Thymus (tissue), 11 donors: Measurements from ENCODE around the gene TGFB1. TPM values are rescaled to one million over a fixed set of nuclear protein-coding genes. Genes with fewer than 3 reads are reported as not detected.

Experiments
- DNase-seq, 9 donors: peaks; one replicate each; pipeline ENCODE4 v3.0.0-alpha.2; 2013; ENCODE audit warnings: low spot score in 9 of 9, low read depth in 6 of 9, missing footprints in 1 of 9
- H3K27ac ChIP-seq, 2 donors: one replicate each; pipeline ENCODE4 v1.5.1; 2013; ENCODE audit warnings: control low read depth in 1 of 2, low read depth in 1 of 2, low read length in 1 of 2, mild to moderate bottlenecking in 1 of 2, moderate library complexity in 1 of 2
- H3K27me3 ChIP-seq, 2 donors: one replicate each; pipeline ENCODE4 v1.5.1; 2013; ENCODE audit warnings: low read length in 1 of 2; ENCODE audit not compliant: control insufficient read depth in 2 of 2, insufficient read depth in 1 of 2
- H3K36me3 ChIP-seq, 2 donors: one replicate each; pipeline ENCODE4 v1.5.1; 2013; ENCODE audit warnings: low read length in 1 of 2, mild to moderate bottlenecking in 1 of 2, moderate library complexity in 1 of 2; ENCODE audit not compliant: control insufficient read depth in 2 of 2, insufficient read depth in 2 of 2
- H3K4me1 ChIP-seq, 2 donors: one replicate each; pipeline ENCODE4 v1.5.1; 2013; ENCODE audit warnings: low read length in 2 of 2; ENCODE audit not compliant: control insufficient read depth in 2 of 2, insufficient read depth in 2 of 2
- H3K4me3 ChIP-seq, 2 donors: one replicate each; pipeline ENCODE4 v1.5.1; 2013; ENCODE audit warnings: low read length in 2 of 2, control low read depth in 1 of 2, mild to moderate bottlenecking in 1 of 2
- H3K9me3 ChIP-seq, 2 donors: one replicate each; pipeline ENCODE4 v1.5.1; 2013; ENCODE audit warnings: low read length in 1 of 2, mild to moderate bottlenecking in 1 of 2; ENCODE audit not compliant: control insufficient read depth in 2 of 2, insufficient read depth in 1 of 2
- WGBS: extraction: QIAGEN DNeasy Blood & Tissue Kit; methylation state at CpG from one replicate; pipeline ENCODE4 v1.1.7; 2013; 5-methylcytosine and 5-hydroxymethylcytosine counted together
- polyA plus RNA-seq: library from polyadenylated mRNA; stranded (reverse); fragments of 200-250 nt; gene quantifications from one replicate; pipeline ENCODE4 v1.2.3, GENCODE V29; 2013
- total RNA-seq: library from RNA; stranded (reverse); fragments of 120-200 nt; gene quantifications from one replicate; pipeline ENCODE4 v1.2.4, GENCODE V29; 2013
- donor health status: healthy.

Gene TGFB1
- total and polyA plus RNA-seq, 2 donors, result 5.0 to 24.8 TPM

DNA sequence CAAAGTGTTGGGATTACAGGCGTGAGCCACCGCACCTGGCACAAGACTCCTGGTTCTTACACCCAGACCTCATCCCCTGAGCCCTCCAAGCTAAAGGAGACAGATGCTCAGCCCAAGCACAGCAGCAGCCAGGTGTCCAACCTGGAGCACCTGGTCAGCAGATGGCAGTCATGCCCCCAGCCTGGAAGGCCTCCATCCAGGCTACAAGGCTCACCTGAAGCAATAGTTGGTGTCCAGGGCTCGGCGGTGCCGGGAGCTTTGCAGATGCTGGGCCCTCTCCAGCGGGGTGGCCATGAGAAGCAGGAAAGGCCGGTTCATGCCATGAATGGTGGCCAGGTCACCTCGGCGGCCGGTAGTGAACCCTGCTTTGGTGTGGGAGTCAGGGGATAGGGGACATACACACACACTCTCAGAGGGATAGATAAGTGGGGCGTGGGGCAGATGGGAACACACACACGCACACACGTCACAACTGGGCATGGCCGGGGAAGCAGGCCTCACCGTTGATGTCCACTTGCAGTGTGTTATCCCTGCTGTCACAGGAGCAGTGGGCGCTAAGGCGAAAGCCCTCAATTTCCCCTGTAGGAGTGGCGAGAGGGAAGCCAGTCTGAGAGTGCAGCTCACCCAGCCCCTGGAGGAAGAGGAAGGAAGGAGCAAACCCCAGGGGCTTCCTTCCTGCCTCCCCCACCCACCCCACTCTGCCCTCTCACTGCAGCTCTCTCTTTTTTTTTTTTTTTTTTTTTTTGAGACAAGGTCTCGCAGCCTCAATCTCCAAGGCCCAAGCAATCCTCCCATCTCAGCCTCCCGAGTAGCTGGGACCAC, 11.8 kb downstream of the TGFB1 start:
- 91% methylated on average over 20 of the region's 20 CpGs for WGBS
- no peak overlapping the region for H3K27ac ChIP-seq
- H3K9me3 ChIP-seq, result no peaks in the 10 kb centered on the region
- DNase-seq, result peak in 1 of 9 donors; percentile 39
- H3K27me3 ChIP-seq, result no peaks in the 10 kb centered on the region
- no peaks in the 10 kb centered on the region for H3K4me1 ChIP-seq
- H3K4me3 ChIP-seq, result no peak overlapping the region
- H3K36me3 ChIP-seq, result peaks cover 56 to 61% of the 10 kb centered on the region in 2 donors

DNA sequence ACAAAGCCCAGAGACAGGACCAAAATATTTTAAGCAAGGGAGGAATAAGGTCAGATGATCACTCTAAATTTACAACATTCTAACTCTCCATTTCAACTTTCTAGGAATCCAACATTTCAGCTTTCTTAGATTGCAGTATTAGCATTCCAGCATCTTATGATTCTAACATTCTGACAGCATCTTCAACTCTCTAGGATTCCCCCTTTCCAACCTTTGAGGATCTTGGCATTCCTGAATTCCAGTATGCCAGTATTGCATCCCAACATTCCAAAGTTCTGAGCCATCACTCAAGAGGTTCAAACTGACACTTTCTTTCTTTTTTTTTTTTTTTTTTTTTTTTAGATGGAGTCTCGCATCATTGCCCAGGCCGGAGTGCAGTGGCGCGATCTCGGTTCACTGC, 13.8 kb downstream of the TGFB1 start:
- H3K36me3 ChIP-seq, result peaks cover 53 to 61% of the 10 kb centered on the region in 2 donors
- WGBS, result 99% methylated on average over 5 of the region's 5 CpGs

DNA sequence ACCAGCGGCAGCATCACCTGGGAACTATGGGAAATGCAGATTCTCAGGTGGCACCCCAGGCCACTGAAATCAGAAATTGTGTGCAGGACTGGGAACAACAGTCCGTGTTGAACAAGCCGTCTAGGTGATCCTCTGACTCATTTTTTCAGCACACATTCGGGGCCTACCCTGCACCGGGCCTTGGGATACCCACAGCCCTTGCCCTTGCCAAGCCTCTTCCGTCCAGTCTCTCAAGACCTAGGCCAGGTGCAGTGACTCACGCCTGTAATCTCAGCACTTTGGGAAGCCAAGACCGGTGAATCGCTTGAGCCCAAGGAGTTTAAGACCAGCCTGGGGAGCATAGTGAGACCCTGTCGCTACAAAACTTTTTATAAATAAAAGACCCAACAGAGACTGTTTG, 18.3 kb downstream of the TGFB1 start:
- Histone ChIP-seq H3K9me3 (no peaks in the 10 kb centered on the region), H3K27me3 (no peaks in the 10 kb centered on the region), H3K4me3 (no peak overlapping the region), H3K4me1 (peaks cover 0 to 4% of the 10 kb centered on the region in 2 donors), H3K36me3 (peaks cover 43 to 47% of the 10 kb centered on the region in 2 donors), H3K27ac (no peak overlapping the region)
- 98% methylated on average over 10 of the region's 10 CpGs for WGBS
- DNase-seq, result no peak

More for the DNA sequence above, 13.8 kb downstream of the TGFB1 start:
- H3K4me1 ChIP-seq, result peaks cover 0 to 4% of the 10 kb centered on the region in 2 donors
- H3K27ac ChIP-seq, result no peak overlapping the region
- H3K9me3 ChIP-seq, result no peaks in the 10 kb centered on the region
- H3K27me3 ChIP-seq, result no peaks in the 10 kb centered on the region
- no peak for DNase-seq
- no peak overlapping the region for H3K4me3 ChIP-seq

DNA sequence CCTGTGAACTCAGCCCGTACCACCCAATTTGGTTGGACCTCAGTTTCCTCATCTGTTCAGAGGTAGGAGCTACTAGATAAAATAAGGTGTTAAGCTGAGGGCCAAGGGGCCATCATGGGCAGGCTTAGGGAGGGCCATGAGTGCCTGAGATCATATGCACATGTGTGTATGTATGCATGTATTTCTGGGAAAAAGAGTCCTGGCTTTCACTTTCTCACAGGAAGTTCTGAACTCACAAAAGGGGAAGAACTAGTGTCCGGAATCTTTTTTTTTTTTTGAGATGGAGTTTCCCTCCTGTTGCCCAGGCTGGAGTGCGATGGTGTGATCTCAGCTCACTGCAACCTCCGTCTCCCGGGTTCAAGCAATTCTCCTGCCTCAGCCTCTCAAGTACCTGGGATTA, 18.9 kb downstream of the TGFB1 start:
- Histone ChIP-seq H3K27ac (no peak overlapping the region), H3K27me3 (no peaks in the 10 kb centered on the region), H3K36me3 (peaks cover 38 to 46% of the 10 kb centered on the region in 2 donors), H3K9me3 (no peaks in the 10 kb centered on the region), H3K4me1 (peaks cover 0 to 4% of the 10 kb centered on the region in 2 donors), H3K4me3 (no peak overlapping the region)
- 52% methylated on average over 5 of the region's 5 CpGs for WGBS
- no peak for DNase-seq

DNA sequence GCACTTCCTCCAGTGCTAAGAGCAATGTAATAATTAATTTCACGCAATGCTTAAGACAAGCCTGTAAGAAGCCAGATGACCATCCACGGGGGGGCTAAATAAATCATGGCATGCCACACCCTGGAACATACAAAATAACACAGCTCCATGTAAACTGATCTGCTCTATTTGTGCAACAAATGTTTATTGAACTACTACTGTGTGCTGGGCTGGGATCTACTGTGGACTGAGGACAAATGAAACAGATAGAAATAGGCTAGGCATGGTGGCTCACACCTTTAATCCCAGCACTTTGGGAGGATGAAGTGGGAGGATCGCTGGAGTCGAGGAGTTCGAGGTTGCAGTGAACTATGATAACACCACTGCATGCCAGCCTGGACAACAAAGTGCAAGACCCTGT, 21.3 kb downstream of the TGFB1 start:
- no peaks in the 10 kb centered on the region for H3K27me3 ChIP-seq
- no peak overlapping the region for H3K4me3 ChIP-seq
- no peaks in the 10 kb centered on the region for H3K9me3 ChIP-seq
- H3K27ac ChIP-seq, result no peak overlapping the region
- 96% methylated on average over 5 of the region's 5 CpGs for WGBS
- DNase-seq, result no peak
- peaks cover 39 to 52% of the 10 kb centered on the region in 2 donors for H3K36me3 ChIP-seq
- peaks cover 10 to 18% of the 10 kb centered on the region in 2 donors for H3K4me1 ChIP-seq

DNA sequence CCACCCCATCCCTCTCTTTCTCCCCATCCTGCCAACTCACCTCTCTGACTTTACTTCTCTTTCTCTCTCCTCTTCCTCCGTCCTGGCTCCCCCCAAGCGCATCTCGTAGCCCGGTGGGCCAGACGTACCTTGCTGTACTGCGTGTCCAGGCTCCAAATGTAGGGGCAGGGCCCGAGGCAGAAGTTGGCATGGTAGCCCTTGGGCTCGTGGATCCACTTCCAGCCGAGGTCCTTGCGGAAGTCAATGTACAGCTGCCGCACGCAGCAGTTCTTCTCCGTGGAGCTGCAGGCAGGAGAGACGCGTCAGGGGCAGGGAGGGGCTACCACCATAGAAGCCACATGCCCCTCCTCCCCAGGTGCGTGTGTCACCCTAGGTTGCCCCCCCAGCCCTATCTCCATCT, 21.7 kb downstream of the TGFB1 start:
- Histone ChIP-seq H3K4me3 (no peak overlapping the region), H3K9me3 (no peaks in the 10 kb centered on the region), H3K27ac (no peak overlapping the region), H3K27me3 (no peaks in the 10 kb centered on the region), H3K4me1 (peaks cover 15 to 23% of the 10 kb centered on the region in 2 donors), H3K36me3 (peaks cover 38 to 52% of the 10 kb centered on the region in 2 donors)
- no peak for DNase-seq
- WGBS, result 96% methylated on average over 16 of the region's 16 CpGs

DNA sequence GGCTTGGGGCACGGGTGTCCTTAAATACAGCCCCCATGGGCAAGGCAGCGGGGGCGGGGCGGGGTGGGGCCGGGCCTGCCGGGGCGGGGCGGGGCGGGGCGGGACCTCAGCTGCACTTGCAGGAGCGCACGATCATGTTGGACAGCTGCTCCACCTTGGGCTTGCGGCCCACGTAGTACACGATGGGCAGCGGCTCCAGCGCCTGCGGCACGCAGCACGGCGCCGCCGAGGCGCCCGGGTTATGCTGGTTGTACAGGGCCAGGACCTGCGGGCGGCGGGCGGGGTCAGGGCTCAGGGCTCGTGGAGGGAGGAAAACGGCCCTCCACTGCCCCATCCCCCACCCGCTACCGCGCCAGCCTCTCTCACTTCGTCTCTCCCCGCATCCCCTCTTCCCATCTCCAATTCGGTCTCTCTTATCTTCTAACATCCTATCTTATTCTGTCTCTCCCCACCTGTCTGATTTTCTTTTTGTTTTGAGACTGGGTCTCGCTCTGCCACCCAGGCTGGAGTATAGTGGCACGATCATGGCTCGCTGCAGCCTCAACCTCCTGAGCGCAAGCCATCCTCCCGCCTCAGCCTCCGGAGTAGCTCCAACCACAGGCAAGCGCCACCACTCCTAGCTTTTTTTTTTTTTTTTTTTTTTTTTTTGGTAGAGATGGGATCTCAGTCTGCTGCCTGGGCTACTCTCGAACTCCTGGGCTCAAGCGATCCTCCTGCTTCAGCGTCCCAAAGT, 22.6 kb downstream of the TGFB1 start:
- no peak overlapping the region for H3K4me3 ChIP-seq
- DNase-seq, result no peak
- H3K36me3 ChIP-seq, result peaks cover 41 to 49% of the 10 kb centered on the region in 2 donors
- H3K27me3 ChIP-seq, result no peaks in the 10 kb centered on the region
- no peak overlapping the region for H3K27ac ChIP-seq
- no peaks in the 10 kb centered on the region for H3K9me3 ChIP-seq
- peaks cover 16 to 32% of the 10 kb centered on the region in 2 donors for H3K4me1 ChIP-seq
- 96% methylated on average over 47 of the region's 47 CpGs for WGBS

DNA sequence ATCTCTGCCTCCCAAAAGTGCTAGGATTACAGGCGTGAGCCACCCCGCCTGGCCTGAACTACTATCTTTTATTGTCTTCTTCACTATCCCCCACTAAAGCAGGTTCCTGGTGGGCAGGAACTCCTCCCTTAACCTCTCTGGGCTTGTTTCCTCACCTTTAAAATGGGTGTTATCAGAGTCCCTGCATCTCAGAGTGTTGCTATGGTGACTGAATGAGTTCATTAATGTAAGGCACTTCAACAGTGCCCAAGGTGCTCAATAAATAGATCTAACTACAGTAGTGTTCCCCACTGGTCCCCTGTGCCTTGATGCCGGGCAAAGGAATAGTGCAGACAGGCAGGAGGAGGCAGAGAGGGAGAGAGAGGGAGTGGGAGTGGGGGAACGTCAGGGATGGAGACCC, 23.2 kb downstream of the TGFB1 start:
- no peak overlapping the region for H3K4me3 ChIP-seq
- peaks cover 38 to 45% of the 10 kb centered on the region in 2 donors for H3K36me3 ChIP-seq
- H3K4me1 ChIP-seq, result peaks cover 16 to 36% of the 10 kb centered on the region in 2 donors
- no peaks in the 10 kb centered on the region for H3K9me3 ChIP-seq
- no peak for DNase-seq
- WGBS, result 98% methylated on average over 4 of the region's 4 CpGs
- no peaks in the 10 kb centered on the region for H3K27me3 ChIP-seq
- no peak overlapping the region for H3K27ac ChIP-seq

DNA sequence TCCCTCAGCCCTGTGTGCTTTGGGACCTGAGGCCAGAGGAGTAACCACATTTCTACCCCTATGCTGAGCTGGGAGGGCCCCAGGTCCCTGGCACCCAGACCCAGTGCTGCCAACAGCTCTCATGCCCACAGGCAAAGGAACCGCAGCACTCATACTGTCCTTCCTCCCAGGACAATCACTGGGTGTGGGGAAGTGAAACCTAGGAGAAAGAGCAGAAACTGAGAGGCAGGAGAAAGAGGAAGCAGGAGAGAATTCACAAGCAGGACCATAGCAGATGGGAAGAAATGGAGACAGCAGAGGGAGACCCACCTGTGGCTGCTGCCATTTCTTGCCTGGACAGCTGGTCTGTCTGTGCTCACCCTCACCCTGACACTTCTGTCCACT, 24.9 kb downstream of the TGFB1 start:
- Histone ChIP-seq H3K27me3 (no peaks in the 10 kb centered on the region), H3K36me3 (peaks cover 43 to 49% of the 10 kb centered on the region in 2 donors), H3K9me3 (no peaks in the 10 kb centered on the region), H3K4me3 (no peak overlapping the region), H3K27ac (no peak overlapping the region), H3K4me1 (peaks cover 16 to 40% of the 10 kb centered on the region in 2 donors)
- DNase-seq, result no peak
- WGBS, result 56% methylated on average over 1 of the region's 1 CpG
